ENCODE data around the gene CCL23.
"Not testable (repeated sequence)": the region's sequence is repeated elsewhere in the genome, so short reads cannot be mapped to it uniquely, and the experiment has no call there.

- not testable (repeated sequence) for TF ChIP-seq CTCF, POLR2A (IDR thresholded peaks at IDR 0.05)
Observed at GRCh38 chr17:36015895-36016294, 1.9 kb downstream of the CCL23 start.
